Measurements from ENCODE around the gene KRT12.
"Not testable (repeated sequence)": the region's sequence is repeated elsewhere in the genome, so short reads cannot be mapped to it uniquely, and the experiment has no call there.

Gene KRT12

GRCh38 chr17:40815381-40815780 lies 51.6 kb downstream of the KRT12 start:
- Histone ChIP-seq H3K36me3 (ENCODE audit: insufficient read depth, low read length) (peaks cover 11% of the 10 kb centered on the region), H3K27ac (ENCODE audit: low read depth, low read length) (no peak overlapping the region), H3K4me1 (ENCODE audit: control insufficient read depth, insufficient read depth, low read length, unreplicated experiment) (peaks cover 11% of the 10 kb centered on the region), H2AFZ (ENCODE audit: low read length, unreplicated experiment) (no peak overlapping the region), H3K79me2 (ENCODE audit: control insufficient read depth, insufficient read depth, low read length, unreplicated experiment) (peaks cover 23% of the 10 kb centered on the region), H3K27me3 (ENCODE audit: insufficient read depth, low read length) (peaks cover 7% of the 10 kb centered on the region), H3K4me3 (ENCODE audit: low read depth, low read length) (no peak overlapping the region)

- Histone ChIP-seq H3K79me2 (ENCODE audit: control insufficient read depth, insufficient read depth, low read length, unreplicated experiment) (peaks cover 16% of the 10 kb centered on the region), H3K27me3 (ENCODE audit: insufficient read depth, low read length) (peaks cover 10% of the 10 kb centered on the region), H3K36me3 (ENCODE audit: insufficient read depth, low read length) (peaks cover 11% of the 10 kb centered on the region)
- not testable (repeated sequence) for H3K4me3 ChIP-seq (ENCODE audit: low read depth, low read length); H3K27ac ChIP-seq (ENCODE audit: low read depth, low read length); H2AFZ ChIP-seq (ENCODE audit: low read length, unreplicated experiment); H3K4me1 ChIP-seq (ENCODE audit: control insufficient read depth, insufficient read depth, low read length, unreplicated experiment)
Measured at GRCh38 chr17:40814657-40815056, 52.4 kb downstream of the KRT12 start.

GRCh38 chr17:40813804-40814203 lies 53.2 kb downstream of the KRT12 start:
- Histone ChIP-seq H3K36me3 (ENCODE audit: insufficient read depth, low read length) (peaks cover 11% of the 10 kb centered on the region), H3K4me1 (ENCODE audit: control insufficient read depth, insufficient read depth, low read length, unreplicated experiment) (peaks cover 6% of the 10 kb centered on the region), H3K27me3 (ENCODE audit: insufficient read depth, low read length) (peaks cover 16% of the 10 kb centered on the region), H3K27ac (ENCODE audit: low read depth, low read length) (no peak overlapping the region), H3K79me2 (ENCODE audit: control insufficient read depth, insufficient read depth, low read length, unreplicated experiment) (peaks cover 12% of the 10 kb centered on the region), H3K4me3 (ENCODE audit: low read depth, low read length) (no peak overlapping the region), H2AFZ (ENCODE audit: low read length, unreplicated experiment) (no peak overlapping the region)

GRCh38 chr17:40812639-40813038 lies 54.4 kb downstream of the KRT12 start:
- Histone ChIP-seq H3K79me2 (ENCODE audit: control insufficient read depth, insufficient read depth, low read length, unreplicated experiment) (peaks cover 6% of the 10 kb centered on the region), H3K36me3 (ENCODE audit: insufficient read depth, low read length) (peaks cover 11% of the 10 kb centered on the region), H3K27ac (ENCODE audit: low read depth, low read length) (no peak overlapping the region), H2AFZ (ENCODE audit: low read length, unreplicated experiment) (no peak overlapping the region), H3K27me3 (ENCODE audit: insufficient read depth, low read length) (peaks cover 19% of the 10 kb centered on the region), H3K4me1 (ENCODE audit: control insufficient read depth, insufficient read depth, low read length, unreplicated experiment) (peaks cover 6% of the 10 kb centered on the region), H3K4me3 (ENCODE audit: low read depth, low read length) (no peak overlapping the region)
